T-helper 22 cell (primary cell): Measurements from ENCODE around the gene NUP153.
A peak's percentile ranks its signal among the peaks of the same experiment; 100 is the strongest.
"Not testable (repeated sequence)": the region's sequence is repeated elsewhere in the genome, so short reads cannot be mapped to it uniquely, and the experiment has no call there.

Experiments used
- DNase-seq: peaks from one replicate; pipeline ENCODE4 v3.0.0-alpha.2; 2020; ENCODE audit warnings: low read depth

NUP153 gene

DNA sequence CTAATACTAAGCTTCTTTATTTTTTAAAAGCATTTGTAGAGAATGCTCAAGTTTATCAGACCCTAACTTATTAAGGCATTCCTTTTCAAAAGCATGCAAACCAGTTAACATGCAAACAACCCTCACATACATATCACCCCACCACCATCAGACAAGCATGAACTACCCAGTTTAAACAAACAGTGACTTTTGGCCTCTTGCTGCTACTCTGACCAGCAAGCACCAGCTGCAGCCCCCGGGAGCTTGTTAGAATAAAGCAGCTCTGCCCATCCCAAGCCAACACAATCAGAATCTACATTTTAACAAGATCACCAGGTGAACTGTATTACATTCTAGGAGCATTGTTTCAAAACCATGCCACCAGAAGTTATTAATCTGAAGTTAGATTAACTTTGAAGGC, 5.9 kb upstream of the NUP153 start:
- no peak for DNase-seq

DNA sequence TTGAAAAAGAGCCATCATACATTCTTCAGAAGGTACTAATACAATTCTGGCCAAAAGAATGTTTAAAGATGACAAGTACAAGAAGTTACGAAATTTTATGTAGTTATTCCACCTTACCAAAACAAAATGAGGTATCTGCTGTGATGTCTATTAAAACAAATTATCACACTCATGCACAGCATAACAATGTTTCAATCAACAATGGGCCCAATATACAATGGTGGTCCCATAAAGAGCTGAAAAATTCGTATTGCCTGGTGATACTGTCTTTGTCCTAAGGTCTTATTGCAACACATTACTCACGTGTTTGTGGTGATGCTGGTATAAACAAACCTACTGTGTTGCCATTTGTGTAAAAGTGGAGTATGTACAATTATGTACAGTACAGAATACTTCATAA, 3.6 kb upstream of the NUP153 start:
- no peak for DNase-seq

DNA sequence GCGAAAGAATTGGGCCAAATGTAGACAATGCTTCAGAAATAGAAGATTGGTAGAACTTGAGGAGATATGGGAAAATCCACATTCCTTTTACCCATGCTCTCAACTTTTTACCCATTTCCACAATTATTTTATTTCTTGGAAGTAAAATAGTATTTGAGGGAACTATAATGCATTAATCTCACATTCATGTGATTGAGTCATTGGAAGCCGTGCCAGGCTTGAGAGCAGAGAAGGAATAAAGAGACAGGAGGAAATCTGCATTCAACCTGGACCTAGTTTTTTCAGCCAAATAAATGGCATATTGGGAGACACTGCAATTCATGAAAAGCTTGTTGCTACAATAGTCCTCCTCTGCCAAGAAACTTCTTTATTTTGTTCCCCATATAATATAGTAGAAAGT, 2.8 kb upstream of the NUP153 start:
- DNase-seq: no peak

DNA sequence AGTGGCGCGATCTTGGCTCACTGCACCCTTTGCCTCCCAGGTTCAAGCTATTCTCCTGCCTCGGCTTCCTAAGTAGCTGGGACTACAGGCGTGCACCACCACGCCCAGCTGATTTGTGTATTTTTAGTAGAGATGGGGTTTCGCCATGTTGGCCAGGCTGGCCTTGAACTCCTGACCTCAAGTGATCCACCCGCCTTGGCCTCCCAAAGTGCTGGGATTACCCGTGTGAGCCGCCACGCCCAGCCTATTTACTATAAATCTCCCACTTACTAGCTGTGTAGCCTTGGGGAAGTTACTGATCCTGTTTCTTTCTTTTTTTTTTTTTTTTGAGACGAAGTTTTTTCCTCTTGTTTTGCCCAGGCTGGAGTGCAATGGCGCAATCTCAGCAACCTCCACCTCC, 1.3 kb upstream of the NUP153 start:
- not testable (repeated sequence) for DNase-seq

DNA sequence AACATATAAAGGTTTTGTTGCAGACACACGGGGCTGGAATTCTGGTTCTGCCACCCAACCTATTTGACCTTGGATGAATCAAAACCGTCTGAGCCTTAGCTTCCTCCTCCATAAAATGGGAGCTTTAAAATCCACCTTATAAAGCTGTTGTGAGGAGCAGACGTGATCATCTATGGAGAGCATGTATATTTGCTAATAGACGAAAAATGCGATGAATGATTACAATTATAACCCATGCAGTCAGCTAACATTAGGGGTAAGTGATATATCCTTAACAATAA, 586 bp upstream of the NUP153 start:
- DNase-seq: no peak

DNA sequence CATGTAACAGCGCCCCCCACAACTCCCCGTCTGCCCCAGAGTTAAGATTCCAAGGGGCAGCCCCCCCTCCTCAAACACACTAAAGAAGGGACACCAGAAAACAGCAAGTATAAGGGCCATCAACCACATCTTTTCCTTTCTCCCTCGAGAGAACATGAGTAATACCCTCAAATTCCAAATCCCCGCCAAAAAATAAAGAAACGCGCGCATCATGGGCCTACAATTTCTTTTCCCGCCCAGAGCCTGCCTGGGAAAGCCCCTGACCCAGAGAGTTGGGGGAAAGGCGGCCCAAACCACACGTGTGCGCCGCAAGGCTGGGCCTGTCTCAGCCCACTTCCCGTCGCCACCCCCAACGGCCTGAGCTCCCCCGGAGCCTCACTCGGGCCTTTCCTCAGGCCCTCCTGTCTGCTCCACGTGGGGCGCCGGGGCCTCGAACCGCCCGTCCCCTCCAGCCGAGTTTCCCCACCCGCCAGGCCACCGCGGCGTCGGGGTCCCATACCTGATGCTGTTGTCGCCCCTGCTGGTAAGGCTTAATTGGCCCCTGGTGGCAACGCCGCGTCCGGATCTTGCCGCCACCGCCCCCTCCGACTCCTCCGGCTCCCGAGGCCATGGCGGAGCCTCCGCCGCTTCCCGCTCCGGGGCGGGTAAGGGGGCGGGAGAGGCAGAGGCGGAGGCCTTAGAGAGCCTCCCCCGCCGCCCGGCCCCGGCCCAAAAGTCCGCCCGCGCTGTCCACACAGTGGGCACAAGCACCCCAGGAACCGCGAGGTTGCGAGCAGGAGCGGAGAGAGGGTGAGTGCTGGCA, 746 bp downstream of the NUP153 start:
- DNase-seq: peak; percentile 86

DNA sequence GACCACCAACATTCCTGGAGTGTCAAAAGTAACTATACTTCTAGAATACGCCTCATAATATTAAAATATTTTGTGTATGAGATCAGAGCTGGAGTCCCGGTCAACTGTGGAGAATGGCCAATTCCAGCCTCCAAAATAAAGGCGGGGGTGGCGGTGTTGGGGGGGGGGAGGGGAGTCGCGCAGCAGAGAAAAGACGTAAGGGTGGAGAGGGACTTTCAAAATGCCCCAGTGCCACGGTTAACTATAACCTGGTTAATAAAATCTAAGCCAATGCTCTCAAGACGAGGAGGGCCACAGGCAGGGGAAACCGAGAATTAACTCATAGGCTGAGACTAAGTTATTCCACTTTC, 1.3 kb downstream of the NUP153 start:
- no peak for DNase-seq

DNA sequence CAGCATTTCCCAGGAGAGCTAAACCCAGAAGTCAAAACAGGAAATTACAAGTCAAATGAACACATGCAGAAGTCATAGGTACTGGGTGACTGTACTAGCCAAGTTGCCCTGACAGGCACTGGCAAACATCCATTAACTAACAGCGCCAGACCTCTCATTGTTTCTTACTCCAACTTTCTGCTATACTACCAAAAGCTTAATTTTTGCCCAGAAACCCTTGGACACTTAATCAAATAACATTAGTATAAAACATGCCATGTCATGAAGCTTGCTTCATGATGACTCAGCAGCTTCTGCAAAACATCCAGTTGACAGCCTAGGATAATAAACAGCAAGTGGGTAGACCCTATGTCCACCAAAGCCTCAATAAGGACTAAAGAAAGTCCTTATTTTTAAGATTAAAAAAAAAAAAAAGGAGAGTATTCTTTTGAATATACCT, 3.5 kb downstream of the NUP153 start:
- DNase-seq: no peak

DNA sequence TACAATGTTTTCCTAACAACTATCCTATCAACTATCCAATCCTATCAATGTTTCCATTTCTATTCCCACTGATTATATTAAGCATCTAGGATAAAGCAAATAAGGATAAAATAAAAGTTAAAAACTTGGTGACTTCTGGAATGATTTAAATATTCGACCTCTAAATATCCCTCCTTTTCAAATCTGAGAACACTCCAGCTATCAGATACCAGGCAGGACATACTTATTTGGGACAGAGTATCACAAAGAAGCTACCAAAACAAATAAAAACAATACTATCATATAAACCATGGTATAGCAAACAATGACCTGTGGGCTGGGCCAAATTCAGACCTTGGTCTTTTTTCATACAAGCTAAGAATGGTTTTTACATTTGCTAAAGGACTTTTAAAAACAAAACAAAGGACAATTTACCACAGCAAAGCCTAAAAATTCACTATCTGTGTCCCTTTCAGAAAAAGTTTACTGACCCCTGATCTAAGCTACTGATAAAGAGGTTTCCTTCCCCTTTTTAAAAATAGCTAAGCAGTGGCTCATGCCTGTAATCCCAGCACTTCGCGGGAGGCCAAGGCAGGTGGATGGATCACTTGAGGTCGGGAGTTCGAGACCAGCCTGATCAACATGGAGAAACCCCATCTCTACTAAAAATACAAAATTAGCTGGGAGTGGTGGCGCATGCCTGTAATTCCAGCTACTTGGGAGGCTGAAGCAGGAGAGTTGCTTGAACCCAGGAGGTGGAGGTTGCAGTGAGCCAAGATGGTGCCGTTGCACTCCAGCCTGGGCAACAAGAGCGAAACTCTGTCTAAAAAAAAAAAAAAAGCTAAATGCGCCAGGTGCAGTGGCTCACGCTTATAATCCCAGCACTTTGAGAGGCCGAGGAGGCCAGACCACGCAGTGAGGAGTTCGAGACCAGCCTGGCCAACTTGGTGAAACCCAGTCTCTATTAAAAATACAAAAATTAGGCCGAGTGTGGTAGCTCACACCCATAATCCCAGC, 6.0 kb downstream of the NUP153 start:
- DNase-seq: no peak

DNA sequence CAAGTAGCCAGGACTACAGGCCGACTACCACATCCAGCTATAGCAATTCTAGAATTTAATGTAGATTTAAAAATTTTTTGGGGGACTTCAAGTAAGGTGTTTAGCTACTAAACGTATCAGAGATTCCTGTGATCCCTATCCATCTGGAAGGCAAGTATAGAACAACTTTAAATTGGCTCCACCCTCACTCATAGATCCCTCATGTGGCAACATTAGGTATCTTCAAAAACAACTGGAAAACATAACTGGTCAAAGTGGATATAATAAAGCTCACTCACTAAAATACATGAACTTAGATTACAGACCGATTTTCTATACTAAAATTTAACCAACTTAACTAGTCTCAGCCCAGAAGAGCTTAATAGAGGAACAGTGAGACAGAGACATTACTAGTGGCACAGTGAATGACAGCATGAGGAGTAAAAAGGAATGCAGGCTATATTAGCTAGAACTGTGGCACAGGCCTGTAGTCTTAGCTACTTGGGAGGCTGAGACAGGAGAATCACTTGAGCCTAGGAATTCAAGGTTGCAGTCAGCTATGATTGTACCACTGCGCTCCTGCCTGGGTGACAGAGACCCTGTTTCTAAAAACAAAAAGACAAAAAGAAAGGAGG, 14.7 kb downstream of the NUP153 start:
- DNase-seq: no peak

DNA sequence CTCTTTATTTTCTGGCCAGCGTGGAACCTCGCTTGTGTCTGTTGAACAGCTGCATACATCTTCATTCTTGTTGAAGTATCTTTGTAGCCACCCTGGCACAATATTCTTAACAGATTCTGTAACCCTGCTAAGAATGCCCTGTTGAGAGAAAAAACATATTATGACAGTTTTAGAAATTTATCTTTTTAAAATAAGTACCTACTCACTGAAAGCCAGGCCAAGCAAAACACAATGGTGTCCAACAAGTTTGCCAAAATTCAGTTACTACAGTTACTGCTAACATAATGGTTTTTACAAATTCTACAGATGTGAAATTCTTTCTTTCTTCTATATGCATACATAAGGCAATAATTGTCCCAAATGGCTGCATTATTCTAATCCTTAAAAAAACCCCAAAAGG, 18.2 kb downstream of the NUP153 start:
- DNase-seq: no peak

DNA sequence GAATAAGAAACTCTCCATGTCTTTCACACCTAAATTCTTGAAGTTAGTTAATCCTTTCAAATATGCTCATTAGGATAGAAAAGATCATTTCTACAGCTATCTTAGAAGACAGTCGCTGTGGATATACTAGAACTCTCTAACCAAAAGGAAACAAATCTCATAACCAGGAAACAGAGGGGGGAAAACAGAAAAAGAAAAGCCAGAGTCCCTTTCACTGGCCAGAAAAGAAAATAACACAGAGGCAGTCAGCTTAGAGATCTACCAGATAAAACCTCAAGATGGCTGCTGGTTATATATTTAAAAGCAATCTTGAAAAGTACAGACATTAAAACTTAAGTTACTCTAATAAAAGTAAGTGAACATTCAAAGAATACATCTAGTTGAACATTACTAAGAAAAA, 19.6 kb downstream of the NUP153 start:
- DNase-seq: no peak

DNA sequence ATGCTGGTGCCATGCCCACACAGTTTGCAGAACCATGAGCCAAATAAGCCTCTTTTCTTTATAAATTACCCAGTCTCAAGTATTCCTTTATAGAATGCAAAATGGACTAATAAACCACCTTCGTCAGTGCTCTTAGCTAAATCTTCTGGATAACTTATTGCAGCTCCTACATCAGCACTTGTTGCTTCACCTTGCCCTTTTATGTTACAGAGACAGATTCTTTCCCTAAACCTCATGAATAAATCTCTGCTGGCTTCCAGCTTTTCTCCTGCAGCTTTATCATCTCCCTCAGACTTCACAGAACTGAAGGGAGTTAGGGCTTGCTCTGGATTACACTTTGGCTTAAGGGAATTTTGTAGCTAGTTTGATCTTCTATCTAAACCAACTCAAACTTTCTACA, 22.6 kb downstream of the NUP153 start:
- DNase-seq: no peak

DNA sequence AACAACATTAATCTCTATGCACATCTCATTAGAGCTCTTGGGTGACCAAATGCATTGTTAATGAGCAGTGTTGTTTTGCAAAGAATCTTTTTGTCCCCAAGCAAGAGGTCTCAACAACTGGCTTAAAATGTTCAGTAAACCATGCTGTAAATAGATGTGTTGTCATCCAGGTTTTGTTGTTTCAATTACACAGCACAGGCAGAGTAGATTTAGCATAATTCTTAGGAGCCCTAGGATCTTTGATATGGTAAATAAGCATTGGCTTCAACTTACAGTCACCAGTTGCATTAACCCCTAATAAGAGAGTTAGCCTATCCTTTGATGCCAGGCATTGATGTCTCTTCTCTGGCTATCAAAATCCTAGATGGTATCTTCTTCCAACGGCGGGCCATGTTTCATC, 23.3 kb downstream of the NUP153 start:
- no peak for DNase-seq

DNA sequence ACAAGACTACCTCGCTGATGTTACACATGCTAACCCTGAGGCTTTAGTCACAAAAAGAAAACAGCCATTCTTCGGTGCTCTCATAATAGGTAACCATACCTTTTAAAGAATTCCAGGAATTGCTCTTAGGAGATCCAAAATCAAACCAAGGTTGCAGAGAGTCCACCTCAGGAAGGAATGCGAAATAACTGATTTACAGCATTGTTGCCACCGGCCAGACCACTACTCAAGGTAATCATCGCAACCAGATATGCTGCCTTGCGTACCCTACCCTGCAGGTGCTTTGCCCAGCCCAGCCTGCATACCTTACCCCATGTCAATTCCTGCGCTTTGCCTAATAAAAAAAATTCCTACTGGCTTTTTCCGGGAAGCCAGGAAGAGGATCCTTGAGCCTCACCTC, 27.0 kb downstream of the NUP153 start:
- no peak for DNase-seq

DNA sequence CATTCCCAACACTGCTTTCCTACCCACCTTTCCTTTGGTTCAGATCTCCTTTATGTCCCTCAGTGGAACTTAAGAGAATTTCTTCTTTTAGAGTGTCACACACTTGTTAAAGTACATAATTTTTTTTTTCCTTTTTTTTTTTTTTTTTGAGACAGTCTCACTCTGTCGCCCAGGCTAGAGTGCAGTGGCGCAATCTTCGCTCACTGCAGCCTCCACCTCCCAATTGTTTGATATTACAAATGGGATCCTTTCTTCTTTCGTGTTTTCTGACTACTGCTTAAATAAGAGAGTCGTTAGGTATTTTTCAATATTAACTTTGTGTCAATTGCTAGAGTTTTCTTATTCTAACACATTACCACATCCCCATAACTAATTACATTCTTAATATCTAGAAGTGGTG, 29.1 kb downstream of the NUP153 start:
- DNase-seq: no peak

DNA sequence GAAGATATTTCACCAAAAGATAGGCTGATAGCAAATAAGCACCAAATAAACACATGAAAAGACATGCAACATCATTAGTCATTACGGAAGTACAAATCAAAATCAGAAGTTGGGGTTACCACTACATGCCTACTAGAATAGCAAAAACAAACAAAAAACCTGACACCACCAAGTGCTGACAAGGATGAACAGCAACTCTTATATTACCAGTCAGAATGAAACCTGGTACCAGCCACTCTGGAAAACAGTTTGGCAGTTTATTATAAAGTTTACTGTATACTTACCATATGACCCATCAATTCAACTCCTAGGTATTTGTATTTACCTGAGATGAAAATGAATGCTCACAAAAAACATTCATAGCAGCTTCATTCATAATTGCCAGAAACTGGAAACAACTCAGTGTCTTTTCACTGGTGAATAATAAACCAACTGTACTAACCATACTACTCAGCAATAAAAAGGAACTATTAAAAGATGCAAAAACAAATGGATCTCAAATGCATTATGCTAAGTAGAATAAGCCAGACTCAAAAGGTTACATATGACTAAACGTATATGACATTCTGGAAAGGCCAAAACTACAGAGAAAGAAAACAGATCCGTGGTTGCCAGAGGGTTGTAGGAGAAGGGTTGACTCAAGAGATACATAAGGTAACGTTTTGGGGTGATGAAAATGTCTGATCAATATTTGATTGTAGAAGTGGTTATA, 33.0 kb downstream of the NUP153 start:
- no peak for DNase-seq

DNA sequence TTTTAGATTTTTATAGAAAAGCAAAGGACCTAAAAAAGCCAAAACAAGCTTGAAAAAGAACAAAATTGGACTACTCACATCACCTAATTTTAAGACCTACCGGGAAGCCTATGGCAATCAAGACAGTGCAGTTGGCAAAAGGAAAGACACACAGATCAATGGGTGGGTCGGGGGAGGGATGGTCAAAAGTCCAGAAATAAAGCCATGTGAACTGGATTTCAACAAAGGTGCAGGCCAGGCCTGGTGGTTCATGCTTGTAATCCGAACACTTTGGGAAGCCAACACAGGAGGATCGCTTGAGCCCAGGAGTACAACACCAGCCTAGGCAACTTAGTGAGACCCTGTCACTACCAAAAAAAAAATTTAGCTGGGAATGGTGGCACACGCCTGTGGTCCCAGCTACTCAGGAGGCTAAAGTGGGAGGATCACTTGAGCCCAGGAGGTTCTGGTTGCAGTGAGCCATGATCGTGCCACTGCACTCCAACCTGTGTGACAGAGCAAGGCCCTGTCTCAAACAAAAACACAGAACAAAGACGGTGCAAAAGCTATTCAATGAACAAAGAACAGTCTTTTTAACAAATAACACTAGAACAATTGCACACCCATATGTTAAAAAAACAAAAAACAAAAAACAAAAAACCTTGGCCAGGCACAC, 34.5 kb downstream of the NUP153 start:
- DNase-seq: no peak

DNA sequence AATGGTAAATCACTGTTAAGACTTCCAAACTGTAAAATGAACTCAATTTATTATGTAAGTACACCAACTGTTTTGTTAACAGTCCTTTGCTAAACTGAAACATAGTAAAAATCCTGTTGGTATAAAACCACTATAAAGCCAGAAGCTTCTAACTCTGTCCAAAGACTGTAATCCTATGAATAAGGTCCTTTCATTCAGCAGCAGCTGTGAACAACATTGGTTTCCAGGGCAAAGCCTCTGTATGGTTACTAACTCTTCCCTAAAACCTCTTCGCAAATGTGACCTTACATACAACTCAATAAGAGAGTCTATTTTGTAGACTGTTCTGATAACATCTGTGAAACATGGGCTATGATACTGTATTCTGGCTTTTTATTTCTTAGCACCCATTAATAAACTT, 40.1 kb downstream of the NUP153 start:
- no peak for DNase-seq

DNA sequence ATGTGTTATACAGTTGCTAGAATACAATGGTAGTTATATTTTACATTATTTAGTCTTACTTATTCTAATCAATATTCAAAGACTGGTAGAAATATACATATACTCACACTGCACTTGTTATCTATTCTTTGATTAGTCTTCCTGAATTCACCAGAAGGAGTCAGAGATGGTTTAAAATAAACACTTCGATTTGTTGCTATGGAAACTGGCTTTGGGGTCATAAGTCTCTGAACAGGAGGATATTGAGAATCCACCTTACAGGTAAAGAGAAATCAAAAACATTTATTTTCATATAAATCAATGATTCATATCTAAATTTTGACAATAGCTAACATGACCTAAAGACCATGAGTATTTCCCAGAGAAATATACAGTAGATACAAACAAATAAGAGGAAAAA, 41.6 kb downstream of the NUP153 start:
- DNase-seq: no peak

DNA sequence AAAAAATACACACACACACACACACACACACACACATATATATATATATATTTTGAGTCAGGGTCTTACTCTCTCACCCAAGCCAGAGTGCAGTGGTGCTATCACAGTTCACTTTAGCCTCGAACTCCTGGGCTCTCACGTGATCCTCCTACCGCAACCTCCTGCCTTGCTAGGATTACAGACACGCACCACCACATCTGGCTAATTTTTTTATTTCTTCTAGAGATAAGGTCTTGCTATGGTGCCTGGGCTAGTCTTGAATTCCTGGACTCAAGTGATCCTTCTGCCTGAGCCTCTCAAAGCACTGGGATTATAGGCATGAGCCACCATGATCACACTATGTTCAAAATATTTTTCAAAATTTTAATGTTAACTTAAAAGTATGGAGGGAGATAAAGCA, 43.5 kb downstream of the NUP153 start:
- no peak for DNase-seq

DNA sequence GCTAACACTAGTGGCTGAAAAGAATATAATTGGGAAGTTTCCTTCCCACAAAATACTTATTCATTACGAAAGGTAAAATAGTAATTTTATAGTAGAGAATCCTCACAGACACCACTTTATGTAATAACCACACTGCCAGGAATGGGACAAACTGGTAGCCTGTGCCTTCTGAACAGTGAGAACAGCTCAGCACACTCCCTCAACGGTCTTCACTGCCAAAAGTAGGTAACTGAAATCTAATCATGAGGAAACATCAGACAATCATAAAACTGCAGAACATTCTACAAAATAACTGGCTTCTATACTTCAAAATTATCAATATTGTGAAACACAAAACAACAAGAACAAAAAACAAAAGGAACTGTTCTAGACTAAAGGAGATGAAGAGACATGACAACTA, 44.1 kb downstream of the NUP153 start:
- no peak for DNase-seq
